SU-DHL-6 (cell line): ENCODE data around the gene SCEL.

Source experiments
- CTCF ChIP-seq: fragments of 200-600 bp; sonication (generic); IDR thresholded peaks from one replicate; pipeline ENCODE4 v1.5.1; 2017; ENCODE audit warnings: antibody characterized with exemption, mild to moderate bottlenecking, low read length, moderate library complexity; ENCODE audit not compliant: insufficient read depth, poor library complexity, severe bottlenecking
- EZH2phosphoT487 ChIP-seq: fragments of 200-600 bp; sonication (generic), shearing (Covaris generic); conservative IDR thresholded peaks from 2 replicates; pipeline ENCODE4 v1.6.1; 2018; ENCODE audit warnings: mild to moderate bottlenecking, antibody characterized with exemption, low read length, moderate library complexity, mixed read lengths

- no peak for TF ChIP-seq CTCF
- TF ChIP-seq EZH2phosphoT487, result no peak
Measured at GRCh38 chr13:77637588-77637987, 102.1 kb downstream of the SCEL start.
